Measurements from ENCODE around the gene COLEC12.

Gene COLEC12

GRCh38 chr18:500632-501405 lies at the start of gene COLEC12:
Gene COLEC12 (minus strand): TSS chr18:500701. CDS start chr18:500514, 187 bp downstream.
- no peak for DNase-seq

DNA sequence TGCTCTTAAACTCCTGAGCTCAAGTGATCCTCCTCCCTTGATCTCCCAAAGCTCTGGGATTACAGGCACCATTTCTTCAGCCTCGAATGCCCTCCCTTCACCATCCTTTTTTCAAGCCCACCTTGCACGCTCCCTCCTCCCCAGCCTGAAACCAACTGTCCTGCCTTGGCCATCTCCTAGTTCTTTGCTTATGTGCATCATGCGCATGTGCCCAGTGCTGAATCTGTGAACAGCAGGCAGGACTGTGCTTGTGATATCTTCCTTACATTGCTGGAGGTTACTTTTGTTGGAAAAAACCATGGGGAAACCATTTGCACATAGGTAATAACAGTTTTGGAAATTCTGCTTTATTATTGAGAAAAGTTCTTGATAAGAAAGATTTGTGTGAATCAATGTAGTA lies 49.5 kb upstream of the COLEC12 start:
- no peak for DNase-seq

DNA sequence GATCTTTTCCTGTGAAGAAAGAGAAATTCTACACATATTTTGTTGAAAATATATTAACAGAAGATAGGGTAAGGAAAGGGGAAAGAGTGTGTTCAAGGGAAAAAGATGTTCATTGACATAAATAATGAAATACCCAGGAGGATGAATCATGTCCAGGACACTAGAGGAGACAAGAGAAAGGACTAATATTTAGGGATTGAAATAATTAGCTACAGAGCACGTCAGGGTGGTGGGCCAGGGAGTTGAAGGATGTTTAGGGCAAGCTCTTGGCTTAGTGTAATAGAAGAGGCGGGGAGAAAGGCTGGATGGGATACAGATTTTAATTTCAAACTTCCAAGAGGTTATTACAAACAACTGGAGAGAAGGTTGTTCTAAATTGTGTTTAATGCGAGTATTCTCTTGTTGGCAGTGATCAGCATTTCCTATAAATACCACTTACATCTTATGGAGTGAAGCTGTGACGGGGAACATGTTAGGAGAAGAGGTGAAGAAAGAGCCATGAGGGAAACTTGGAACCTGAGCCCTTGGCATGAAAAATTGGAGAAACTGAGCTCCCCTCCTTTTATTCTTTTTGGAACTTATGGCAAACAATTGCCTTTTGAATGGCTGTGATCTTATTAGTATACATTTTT lies 43.1 kb upstream of the COLEC12 start:
- DNase-seq, result peak; percentile 25

DNA sequence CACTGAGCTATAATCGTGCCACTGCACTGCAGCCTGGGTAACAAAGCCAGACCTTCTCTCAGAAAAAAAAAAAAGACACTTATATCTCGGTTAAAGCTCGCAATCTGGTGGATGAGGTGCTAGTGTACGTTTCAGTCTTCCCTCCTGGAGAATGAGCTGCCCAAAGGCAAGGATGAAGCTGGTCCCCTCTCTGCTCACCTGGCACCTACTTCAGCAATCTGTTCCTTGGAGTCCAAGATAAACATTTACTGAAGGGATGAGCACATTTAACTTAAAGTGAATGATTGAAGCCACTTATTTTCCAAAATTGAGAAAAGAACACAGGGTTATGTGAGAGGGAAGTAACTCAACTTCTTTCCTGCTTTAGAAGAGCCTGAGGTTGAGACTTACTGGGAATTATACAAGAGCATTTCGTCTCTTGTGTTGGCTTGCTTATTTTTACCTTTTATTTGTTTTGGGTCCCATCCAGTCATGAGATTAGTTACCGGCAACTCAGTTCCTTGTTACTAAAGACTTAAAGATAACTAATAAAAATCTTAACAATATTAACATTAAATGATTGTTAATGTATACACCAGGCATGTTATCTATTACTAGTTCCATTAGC lies 33.6 kb upstream of the COLEC12 start:
- no peak for DNase-seq

GRCh38 chr18:532632-533031 lies 32.1 kb upstream of the COLEC12 start:
- DNase-seq, result no peak

- no peak for DNase-seq
These were observed 31.5 kb upstream of the COLEC12 start for GRCh38 chr18:532018-532417.

GRCh38 chr18:527146-527545 lies 26.6 kb upstream of the COLEC12 start:
- DNase-seq, result peak; percentile 12

- DNase-seq, result no peak
These were observed 26.2 kb upstream of the COLEC12 start for GRCh38 chr18:526681-527080.

- peak; percentile 81 for DNase-seq
These were observed 24.7 kb upstream of the COLEC12 start for GRCh38 chr18:525036-525797.

- DNase-seq, result peak; percentile 89
These were observed 24.0 kb upstream of the COLEC12 start for GRCh38 chr18:524466-524865.

- DNase-seq, result no peak
These were observed 23.1 kb upstream of the COLEC12 start for GRCh38 chr18:523561-523960.

- peak; percentile 79 for DNase-seq
These were observed 18.7 kb upstream of the COLEC12 start for GRCh38 chr18:519019-519879.

- DNase-seq, result no peak
These were observed 17.6 kb upstream of the COLEC12 start for GRCh38 chr18:518081-518480.

DNA sequence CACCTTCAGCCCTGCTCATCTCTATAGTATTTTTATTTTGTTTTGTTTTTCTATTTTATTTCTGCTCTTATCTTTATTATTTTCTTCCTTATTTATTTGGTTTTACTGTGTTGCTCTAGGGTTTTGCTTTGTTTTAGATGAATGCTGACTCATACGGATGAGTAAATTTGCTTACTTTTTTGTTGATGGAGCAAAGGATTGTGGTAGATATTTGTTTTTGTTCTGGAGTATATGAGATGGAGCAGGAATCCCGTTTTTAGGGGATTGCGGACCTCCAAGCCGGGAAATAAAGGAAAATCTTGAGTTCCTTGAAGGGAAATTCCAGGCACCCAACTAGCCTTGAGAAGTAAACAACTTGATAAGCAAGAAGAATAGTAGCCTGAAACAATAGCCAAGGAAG lies 15.3 kb upstream of the COLEC12 start:
- no peak for DNase-seq

- no peak for DNase-seq
These were observed 14.8 kb upstream of the COLEC12 start for GRCh38 chr18:515156-515815.

DNA sequence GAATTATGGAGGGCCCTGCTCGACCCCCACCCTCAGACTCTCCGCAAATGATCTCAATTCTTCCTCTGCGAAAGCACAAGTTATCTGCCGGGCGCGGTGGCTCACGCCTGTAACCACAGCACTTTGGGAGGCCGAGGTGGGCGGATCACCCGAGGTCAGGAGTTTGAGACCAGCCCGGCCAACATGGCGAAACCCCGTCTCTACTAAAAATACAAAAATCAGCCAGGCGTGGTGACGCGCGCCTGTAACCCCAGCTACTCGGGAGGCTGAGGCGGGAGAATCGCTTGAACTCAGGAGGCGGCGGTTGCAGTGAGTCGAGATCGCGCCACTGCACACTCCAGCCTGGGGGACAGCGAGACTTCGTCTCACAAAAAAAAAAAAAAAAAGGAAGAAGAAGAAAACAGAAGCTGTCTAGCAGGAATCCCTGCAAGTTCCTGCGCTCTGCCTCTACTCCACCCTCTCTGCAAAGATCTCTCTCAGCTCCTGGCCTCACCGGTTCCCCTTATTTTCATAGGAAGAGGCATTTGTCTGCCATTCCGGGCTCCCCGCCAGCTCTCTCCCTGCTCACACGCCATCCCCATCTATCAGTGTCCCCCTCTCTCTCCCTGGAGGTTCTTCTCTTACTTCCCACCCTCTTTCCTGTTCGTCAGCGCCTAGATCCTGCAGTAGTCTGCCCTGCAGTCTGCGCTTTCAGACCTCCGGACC lies 13.5 kb upstream of the COLEC12 start:
- DNase-seq, result no peak

GRCh38 chr18:512957-513356 lies 12.5 kb upstream of the COLEC12 start:
- DNase-seq, result no peak

DNA sequence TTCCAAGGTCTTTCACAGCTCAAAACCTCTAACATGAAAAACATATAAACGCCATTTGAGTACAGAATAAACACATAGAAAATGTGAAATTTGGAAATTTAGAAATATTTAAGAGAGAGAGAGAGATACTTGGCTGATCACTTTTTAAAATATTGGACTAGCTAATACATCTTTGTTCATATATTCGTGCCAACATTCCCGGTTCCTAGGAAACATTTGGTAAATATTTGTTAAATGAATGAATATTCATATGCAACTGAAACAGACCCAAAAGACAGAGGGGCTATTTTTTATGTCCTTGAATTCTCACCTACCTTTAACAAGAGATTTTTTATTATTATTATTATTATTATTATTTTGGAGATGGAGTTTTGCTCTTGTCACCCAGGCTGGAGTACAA lies 8.3 kb upstream of the COLEC12 start:
- no peak for DNase-seq

GRCh38 chr18:507636-508035 lies 7.1 kb upstream of the COLEC12 start:
- no peak for DNase-seq

GRCh38 chr18:506801-507200 lies 6.3 kb upstream of the COLEC12 start:
- no peak for DNase-seq

DNA sequence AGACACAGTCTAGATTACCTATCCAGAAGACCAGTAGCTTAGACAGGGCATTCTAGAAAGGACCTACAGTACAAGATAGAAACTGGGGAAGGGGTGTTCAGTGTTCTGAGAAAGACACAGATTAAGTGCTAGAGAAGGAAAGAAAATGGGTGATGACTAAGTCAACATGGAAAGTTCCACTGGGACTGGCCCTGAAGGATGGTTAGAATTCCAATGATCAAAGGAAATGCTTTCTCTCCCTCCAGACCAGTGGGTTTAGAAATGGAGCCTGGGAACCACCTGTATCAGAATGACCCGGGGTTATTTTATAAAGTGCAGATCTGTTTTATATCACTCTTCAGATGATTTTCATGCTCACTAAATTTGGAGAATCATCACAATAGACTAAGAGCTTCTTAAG lies 5.8 kb upstream of the COLEC12 start:
- peak; percentile 52 for DNase-seq
